Activated CD8-positive, alpha-beta memory T cell treated with anti-CD3 and anti-CD28 coated beads for 1 hour (primary cell): ENCODE data around the gene TMEM200B.
"Not testable (repeated sequence)": the region's sequence is repeated elsewhere in the genome, so short reads cannot be mapped to it uniquely, and the experiment has no call there.

Experiments
- DNase-seq, 2 donors: peaks; one replicate each; pipeline ENCODE4 v3.0.0-alpha.2; 2020; ENCODE audit warnings: low read depth in 1 of 2; ENCODE audit errors: extremely low read depth in 1 of 2

TMEM200B gene

GRCh38 chr1:29123887-29124365 is at the start of gene TMEM200B:
Gene TMEM200B, minus strand, starts transcription at chr1:29123903. Its CDS starts 2,075 bp downstream, at chr1:29121828.
- no peak for DNase-seq

- DNase-seq = no peak
These were observed 48.8 kb upstream of the TMEM200B start for GRCh38 chr1:29172415-29172939.

DNA sequence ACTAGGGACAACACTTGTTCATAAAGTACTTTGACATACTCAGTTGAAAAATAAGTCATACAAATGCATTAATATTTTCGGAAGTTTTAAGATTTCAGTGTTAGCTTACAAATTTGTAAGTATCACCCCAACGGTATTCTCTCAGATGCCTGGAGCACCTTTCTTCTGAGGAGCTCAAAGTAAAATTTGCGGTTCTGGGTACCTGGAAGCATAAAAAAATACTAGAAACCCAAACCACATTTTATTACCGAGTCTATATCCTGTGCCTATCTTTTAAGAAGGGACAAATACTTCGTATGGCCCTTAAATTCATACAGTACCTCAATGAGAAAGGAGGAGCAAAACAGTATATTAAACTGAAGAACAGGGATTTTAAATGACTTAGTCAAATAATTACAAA is 47.8 kb upstream of the TMEM200B start:
- no peak for DNase-seq

DNA sequence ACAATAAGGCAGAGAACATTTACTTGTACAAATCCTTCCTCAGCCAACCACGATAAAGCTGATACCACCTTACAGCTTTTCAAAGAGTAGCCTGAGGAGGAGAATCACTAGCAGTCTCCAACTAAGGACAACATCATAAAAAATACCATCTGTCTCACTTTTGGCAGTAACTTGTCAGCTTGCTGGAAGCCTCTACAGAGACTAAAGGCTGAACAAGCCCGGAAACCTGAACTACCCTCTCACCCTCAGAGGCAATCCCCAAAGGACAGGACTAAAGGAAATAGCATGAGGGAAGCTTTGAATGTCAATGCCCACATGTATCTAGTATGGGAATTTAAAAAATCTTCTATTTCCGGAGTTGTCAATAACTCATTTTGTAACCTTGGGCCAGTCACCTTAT is 47.4 kb upstream of the TMEM200B start:
- no peak for DNase-seq

DNA sequence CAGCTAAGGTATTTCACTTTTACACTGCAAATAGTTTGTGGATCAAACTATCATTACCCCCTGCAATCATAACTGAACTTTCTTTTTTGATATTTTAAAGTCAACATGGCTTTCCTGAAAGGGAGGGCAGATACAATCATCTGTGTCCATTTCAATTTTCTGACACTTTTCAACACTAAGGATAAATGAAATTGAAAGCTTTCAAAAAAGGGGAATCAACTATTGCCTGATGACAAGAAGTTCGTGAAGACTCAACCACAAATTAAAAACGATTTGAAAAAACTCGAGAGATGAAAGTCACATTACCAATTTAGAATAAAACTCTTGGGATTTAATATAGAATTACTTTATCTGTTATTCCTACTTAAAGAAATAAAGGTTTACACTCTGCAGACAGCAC is 46.3 kb upstream of the TMEM200B start:
- no peak for DNase-seq

DNA sequence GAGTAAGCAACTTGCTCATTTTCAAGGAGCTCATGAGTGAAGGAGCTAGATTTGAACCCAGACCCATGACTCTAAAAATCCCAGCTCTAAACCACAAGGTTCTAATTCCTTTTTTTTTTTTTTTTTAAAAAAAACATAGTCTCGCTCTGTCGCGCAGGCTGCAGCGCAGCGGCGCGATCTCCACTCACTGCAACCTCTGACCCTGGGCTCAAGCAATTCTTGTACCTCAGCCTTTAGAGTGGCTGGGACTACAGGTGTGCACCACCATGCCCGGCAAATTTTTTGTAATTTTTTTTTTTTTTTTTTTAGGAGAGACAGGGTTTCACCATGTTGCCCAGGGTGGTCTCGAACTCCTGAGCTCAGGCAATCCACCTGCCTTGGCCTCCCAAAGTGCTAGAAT is 44.2 kb upstream of the TMEM200B start:
- DNase-seq = no peak

DNA sequence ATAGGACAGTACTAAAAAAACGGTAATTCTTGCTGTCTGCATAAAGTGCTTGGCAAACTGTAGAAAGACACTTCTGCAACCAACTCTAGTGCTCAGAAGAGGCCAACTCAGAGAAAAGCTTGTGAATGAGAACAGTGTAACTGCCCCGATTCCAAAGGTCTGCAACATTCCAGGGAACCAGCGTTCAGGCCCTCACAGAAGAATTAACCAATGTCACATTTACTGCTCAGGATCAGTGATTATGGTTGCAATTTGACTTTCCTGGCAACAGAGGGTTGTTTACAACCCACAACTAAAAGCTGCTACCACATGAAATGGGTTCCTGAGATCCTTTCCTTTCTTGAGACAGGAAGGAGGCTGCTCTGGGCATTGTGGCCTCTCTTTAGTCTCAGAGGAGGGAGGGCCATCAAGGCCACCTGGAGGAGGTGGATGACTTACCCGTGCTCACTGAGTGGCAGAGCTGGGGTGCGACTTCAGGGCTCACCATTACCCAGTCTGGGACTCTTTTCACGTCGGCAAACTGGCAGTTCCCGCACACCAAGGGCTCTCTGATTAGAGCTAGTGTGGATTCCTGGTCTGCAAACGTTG is 42.7 kb upstream of the TMEM200B start:
- DNase-seq = no peak

- no peak for DNase-seq
These were observed 40.9 kb upstream of the TMEM200B start for GRCh38 chr1:29164588-29164987.

- DNase-seq = no peak
These were observed 38.9 kb upstream of the TMEM200B start for GRCh38 chr1:29162476-29163138.

DNA sequence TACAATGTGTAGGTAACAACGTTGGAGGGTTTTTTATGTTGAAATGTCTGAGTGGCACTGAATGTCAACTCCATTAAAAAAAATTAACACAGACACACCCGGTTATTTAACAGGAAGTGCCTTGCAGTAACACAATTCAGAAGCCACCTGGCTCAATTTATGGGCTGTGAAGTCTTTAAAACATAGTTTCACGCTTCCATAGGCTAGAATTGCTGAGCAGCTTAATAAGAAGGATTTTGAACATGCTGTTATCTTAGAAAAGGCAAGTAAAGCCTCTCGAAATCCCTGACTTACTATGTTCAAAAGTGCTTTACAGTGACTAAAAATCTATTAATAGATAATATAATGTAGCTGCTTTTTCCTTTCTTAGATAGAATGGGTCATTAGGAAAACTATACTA is 38.3 kb upstream of the TMEM200B start:
- no peak for DNase-seq

DNA sequence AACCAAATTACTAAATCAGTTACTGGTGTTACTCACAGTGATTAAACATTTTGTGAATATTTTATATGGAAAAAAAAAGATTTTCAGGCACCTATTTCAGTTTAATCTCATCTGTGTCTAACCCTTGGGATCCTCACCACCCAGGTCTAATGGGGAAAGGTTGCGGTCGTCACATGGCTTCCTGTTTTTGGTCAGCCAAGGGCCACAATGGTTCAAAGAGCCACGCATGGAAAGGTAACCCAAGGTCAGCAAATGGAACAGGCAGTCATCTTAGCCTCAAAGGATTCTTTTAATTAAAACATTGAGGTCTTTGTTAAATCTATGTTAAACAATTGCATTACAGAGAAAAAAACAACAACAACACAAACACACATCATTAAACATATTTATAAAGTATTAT is 36.1 kb upstream of the TMEM200B start:
- no peak for DNase-seq

- DNase-seq = no peak
These were observed 33.5 kb upstream of the TMEM200B start for GRCh38 chr1:29157269-29157601.

- DNase-seq = no peak
These were observed 33.0 kb upstream of the TMEM200B start for GRCh38 chr1:29156543-29157268.

DNA sequence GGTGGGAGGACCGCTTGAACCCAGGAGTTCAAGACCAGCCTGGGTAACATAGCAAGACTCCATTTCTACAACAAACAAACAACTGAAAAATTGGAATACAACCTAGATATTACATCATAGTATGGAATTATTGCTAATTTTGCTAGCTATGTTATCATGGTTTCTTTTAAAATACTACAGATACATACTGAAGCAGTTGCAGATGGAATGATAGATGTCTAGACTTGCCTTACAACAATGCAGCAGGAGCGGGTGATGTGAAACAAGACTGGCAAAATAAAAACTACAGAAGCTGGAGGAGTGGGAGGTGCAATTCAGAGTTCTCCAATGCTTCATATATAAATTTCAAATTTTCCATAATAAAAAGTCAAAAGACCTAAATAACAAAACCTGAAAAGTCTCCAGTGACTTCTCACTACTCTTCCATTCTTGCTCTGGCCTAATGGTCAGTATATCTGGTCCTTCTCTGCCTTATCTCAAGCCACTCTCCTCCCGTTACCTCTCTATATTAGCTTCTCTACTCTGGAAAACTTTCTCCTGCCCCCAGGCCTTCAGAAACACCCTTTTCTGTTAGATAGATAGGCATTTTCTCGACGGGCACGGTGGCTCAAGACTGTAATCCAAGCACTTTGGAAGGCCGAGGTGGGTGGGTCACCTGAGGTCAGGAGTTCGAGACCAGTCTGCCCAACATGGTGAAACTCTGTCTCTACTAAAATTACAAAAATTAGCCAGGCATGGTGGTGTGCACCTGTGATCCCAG is 28.5 kb upstream of the TMEM200B start:
- no peak for DNase-seq

DNA sequence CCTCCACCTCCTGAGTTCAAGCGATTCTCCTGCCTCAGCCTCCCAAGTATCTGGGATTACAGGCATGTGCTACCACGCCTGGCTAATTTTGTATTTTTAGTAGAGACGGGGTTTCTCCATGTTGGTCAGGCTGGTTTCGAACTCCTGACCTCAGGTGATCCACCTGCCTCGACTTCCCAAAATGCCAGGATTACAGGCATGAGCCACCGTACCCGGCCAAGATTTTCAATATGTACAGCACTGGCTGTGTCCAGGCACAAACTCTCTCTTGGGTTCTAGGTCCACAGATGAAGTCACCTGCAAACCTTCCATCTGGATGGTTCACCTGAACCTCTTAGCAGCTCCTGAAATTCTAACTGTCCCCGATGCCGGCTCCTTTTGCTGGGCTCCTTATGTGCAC is 26.6 kb upstream of the TMEM200B start:
- not testable (repeated sequence) for DNase-seq

DNA sequence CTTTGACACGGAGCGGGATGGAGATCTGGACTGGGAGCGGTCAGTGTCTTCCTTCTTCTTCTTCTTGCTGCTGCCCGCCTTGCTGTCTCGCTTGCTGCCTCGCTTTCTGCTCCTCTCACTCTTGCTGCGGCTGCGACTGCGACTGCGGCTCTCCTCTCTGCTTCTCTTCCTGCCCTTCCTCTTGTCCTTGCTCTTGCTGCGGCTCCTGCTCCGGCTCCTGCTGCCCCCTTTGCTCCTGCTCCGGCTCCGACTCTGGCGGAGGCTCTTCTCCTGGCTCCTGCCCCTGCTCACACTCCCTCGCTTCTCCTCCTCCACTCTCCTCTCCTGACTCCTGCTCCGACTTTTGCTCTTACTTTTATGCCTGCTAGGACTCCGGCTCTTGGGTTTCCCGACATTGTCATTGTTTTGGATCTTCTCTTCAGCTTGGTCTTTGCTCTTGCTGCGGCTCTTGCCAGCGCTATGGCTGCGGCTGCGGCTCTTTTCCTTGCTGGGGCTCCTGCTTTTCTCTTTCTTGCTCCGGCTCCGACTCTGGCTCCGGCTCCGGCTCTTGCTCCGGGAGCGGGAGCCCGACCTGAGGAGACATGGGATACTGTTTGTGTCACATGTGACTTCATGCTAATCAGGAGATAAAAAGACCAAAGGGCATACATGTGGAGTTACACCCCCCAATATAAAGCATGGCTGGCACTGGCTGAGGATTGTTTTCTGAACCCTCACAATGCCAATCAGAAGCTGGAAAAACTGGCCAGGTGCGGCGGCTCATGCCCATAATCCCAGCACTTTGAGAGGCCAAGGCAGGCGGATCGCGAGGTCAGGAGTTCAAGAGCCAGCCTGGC is 25.2 kb upstream of the TMEM200B start:
- no peak for DNase-seq

- no peak for DNase-seq
These were observed 22.2 kb upstream of the TMEM200B start for GRCh38 chr1:29145739-29146437.

GRCh38 chr1:29144178-29144577 is 20.5 kb upstream of the TMEM200B start:
- no peak for DNase-seq

GRCh38 chr1:29142714-29143113 is 19.0 kb upstream of the TMEM200B start:
- no peak for DNase-seq
